Hippocampal formation (tissue), 2 donors: ENCODE results near the gene JPT1.
"Not testable (repeated sequence)": the region's sequence is repeated elsewhere in the genome, so short reads cannot be mapped to it uniquely, and the experiment has no call there.

ENCODE experiments used
- DNase-seq, 2 donors: peaks; one replicate each; lab custom pipeline; 2025; lab: John Stamatoyannopoulos, UW

JPT1 gene

DNA sequence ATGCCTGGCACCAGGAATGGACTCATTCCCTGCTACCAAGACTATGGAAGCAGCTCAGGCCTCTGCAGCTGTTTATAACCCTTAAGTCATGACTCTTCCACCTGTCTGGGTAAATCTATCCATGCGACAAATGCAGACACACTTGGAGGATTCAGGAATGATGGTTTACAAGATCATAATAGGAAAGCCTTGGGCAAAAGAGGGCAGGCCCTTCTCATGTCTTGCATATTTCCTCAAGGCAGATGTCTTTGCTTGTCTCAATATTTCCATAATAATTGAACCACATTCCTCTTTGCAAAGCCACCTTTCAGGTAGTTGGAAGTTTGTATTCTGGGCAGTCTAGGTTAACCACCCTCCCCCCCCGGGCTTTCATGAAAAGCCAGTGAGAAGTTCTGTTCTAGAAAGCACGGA, 884 bp upstream of the JPT1 start:
- DNase-seq: no peak

DNA sequence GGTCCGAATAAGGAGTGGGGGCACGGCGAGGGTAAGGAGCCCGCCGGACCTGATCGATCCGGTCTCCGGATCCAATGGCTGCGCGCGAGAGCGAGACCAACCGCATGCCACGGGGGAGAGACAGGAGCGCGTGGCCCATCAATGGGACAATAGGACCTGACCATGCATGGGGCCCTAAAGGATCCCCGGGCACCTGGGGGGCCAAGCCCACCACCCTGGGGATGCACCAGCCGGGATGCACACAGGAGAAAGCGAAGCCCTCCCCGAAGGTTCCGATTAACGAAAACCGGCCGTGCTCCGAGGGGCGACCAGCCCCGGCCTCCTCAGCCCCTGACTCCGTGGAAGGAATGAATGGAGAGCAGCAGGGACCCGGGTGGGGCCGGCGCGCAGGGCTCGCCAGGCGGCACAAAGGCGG, 525 bp downstream of the JPT1 start:
- DNase-seq: no peak

DNA sequence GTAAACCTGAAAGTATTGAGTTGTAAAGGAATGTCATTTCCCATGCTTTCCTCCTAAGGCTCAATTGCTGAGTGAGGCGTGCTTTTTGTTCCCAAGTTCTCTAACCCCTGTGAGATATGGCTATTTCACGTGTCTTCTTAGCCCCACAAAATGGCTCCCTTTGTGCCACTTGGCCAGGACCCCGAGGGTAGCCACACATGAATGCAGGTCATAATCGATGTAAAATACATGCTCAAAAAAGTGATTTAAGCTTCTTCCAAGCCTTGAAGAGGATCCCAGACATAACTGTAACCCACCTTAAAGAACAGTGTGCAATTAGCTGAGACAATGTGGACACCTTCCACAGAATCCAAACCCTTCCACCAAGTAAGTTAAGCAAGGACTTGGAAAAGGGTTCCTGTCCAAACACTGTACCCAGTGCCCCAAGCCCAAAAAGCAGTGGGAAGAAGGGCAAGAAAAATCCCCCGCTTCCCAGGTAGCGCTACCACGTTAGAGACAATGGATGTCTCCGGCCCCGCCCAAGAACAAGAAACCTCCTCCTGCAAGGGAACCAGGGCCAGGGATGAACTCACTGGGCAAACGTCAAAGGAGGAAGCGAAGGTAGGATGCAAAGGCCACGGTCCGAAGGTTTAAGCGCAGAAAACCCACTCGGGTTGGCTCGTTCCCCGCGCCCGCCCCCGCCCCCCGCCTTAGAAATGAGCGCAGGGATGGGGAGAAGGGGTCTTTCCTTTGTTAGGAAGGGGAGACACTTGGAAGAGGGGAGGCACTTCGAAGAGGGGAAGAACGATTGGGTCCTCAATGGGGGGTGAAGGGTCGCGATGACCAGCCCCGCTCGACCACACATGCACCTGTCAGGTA, 1.2 kb downstream of the JPT1 start:
- DNase-seq: no peak

DNA sequence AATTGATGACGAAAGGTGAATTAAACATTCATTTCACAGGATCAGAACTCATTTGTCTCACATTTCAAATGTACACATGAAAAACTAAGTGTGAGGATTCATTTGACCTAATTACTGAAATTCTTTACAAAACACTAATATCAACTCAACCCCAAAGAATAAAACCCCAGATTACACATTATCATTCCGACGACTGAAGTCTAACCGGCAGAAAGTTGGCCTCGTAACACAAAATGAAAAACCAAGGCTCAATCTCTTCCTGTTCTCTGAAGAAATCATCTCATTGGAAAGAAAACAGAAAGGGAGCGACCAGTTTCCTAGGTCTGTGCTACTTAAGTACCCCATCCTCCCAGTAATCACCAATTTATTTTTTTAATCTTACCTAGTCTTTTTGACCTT, 1.8 kb downstream of the JPT1 start:
- DNase-seq: no peak

DNA sequence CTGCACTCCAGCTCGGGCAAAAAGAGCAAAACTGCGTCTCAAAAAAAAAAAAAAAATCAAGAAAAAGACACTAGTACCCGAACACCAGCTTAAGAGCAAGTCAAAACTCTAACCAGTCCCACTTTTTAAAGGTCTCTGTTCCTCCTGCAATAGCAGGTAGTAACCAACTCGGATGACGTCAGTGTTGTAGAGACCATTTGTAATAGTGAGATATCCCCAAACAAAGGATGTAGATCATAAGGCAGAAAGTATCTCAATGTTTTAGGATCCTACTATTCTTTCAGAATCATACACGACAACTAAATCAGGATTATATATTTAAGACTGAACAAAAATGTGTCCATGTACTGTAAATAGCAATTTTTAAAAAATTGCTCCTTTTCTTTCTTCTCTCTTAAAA, 2.4 kb downstream of the JPT1 start:
- no peak for DNase-seq

DNA sequence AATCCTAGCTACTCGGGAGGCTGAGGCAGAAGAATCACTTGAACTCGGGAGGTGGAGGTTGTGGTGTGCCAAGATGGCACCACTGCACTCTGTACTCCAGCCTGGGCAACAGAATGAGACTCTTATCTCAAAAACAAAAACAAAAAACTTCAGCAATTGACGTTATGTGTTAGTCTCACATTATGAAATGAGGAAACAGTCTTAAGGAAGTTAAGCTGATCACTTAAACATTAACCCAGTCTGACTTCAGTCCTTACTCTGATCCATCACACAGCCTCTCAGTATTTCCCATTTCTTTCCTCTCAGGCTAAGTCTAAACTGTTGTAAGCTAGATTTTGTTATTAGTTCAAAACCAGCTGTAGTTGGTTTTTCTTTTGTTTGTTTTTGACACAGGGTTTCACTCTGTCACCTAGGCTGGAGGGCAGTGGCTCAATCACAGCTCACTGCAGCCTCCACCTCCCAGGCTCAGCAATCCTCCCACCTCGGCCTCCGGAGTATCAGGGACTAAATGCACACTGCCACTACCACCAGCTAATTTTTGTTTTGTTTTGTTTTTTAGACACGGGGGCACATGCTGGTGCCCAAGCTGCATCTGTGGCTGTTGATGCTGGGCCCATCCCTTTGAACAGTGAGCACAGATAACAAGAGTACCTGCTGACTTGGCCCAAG, 6.3 kb downstream of the JPT1 start:
- no peak for DNase-seq

DNA sequence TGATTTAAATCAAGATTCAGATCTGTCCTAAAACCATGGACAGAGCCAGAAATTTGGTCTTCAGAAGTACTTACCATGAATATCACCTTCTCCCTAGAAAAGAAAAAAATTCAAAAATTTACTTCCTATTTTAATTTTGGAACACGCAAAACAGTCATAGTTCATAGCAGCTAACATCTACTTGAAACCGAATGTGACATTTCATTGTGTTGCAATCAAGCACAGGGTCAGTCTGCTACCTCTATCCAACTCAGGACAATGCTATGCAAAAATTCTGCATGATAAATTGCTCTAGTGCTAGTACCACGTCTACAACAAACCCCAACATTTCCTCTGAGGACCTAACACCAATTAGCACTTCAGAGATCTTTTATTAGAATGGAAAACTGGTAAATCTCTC, 7.7 kb downstream of the JPT1 start:
- DNase-seq: no peak

DNA sequence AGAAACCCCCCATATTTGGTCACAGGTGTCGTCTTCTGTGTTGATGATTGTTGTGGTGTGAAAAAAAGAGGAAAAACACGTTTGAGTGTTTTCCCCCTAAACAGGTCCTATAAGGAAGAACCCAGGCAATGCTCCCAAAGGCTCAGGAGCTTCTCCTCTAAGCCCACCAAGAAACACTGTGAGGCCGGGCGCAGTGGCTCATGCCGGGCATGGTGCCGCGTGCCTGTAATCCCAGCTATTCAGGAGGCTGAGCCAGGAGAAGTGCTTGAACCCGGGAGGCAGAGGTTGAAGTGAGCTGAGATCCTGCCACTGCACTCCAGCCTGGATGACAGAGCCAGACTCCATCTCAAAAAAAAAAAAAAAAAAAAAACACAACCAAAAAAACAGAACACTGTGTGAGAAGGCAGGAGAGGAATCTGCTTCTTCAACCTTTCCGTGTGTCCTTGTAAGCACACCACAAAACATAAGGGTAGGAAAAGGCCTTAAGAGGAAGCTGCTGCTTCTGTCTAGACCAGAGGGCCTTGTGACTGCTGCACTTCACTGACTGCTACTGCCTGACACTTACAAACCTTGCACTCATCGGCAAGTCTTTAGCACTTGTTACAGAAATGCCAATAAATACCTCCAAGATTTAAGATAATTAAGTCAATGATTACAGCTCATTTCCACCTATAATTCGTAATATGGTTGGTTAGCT, 9.3 kb downstream of the JPT1 start:
- no peak for DNase-seq

DNA sequence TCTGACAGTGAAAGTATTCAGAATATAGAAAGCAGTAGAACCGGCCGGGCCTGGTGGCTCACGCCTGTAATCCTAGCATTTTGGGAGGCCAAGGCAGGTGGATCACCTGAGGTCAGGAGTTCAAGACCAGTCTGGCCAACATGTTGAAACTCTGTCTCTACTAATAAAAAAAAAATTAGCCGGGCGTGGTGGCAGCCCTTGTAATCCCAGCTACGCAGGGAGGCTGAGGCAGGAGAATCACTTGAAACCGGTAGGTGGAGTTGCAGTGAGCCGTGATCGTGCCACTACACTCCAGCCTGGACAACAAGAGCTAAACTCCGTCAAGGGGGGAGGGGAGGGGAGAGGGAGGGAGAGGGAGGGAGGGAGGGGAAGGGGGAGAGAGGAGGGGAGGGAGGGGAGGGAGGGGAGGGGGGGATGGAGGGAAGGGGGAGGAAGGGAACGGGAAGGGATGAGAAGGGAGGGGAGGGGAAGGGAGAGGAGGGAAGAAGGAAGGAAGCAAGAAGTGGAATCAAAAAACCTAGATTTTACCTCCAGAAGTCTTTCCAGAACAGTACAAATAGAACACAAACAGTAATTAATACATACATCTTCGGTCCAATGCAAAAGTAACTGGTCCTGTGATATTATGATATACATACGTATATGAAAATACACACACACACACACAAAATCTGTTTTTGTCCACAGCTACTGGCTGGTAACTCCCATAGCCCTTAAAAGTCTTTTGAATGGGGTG, 11.9 kb downstream of the JPT1 start:
- no peak for DNase-seq

DNA sequence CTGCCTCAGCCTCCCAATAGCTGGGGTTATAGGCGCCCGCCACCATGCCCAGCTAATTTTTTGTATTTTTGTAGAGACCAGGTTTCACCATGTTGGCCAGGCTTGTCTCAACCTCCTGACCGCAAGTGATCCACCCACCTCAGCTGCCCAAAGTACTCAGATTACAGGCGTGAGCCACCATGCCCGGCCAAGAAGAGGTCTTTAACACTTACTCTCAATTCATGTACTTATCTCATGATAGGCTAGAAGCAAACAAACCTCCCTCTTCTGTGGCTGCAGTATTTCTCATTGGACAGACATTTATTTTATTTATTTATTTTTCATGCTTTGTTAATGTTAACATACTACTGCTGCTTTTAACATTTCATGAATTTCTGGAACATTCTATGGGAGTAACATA, 15.8 kb downstream of the JPT1 start:
- DNase-seq: no peak

DNA sequence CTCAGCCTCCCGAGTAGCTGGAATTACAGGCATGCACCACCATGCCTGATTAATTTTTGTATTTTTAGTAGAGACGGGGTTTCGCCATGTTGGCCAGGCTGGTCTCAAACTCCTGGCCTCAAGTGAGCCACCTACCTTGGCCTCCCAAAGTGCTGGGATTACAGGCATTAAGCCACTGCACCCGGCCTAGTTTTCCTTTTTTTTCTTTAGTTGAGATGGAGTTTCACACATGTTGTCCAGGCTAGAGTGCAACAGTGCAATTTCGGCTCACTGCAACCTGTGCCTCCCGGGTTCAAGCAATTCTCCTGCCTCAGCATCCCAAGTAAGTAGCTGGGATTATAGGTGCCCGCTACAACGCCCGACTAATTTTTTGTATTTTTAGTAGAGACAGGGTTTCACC, 16.6 kb downstream of the JPT1 start:
- DNase-seq: not testable (repeated sequence)

DNA sequence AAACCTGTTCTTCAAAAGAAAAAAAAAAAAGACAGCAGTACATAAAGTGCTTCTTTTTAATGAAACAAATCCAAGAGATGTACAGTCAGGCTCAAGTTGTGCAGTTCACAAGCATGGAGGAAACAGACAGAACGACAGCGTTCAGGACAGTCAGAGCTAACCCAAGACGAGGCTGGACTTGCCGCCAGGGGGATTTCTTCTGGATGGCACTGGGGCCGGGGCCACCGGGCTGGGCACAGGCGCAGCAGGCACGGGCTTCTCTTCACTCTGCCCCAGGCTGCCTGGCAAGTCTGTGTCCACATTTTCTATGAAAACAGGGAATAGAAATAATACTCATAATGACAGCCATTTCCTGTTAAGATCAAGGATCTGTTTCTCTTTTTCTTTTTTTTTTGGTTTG, 18.4 kb downstream of the JPT1 start:
- no peak for DNase-seq

DNA sequence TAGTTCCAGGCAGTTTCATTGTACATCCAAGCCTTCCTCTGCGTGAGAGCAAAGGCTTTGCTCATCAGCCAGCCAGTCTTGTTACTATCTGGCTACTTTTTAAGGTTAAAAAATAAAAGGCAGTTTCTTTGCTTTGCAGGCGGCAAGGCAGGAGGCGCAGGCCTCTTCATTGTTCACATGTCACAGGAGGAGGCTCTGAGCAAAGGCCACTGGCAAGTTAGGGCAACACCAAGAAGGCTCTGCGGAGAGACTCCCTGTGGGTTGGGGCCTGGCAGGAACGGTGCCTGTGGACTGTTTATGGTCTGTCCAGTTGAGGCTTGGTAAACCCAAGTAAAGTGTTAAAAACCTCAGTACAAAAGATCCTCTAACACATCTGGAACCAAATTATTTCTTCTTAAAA, 18.9 kb downstream of the JPT1 start:
- DNase-seq: no peak

DNA sequence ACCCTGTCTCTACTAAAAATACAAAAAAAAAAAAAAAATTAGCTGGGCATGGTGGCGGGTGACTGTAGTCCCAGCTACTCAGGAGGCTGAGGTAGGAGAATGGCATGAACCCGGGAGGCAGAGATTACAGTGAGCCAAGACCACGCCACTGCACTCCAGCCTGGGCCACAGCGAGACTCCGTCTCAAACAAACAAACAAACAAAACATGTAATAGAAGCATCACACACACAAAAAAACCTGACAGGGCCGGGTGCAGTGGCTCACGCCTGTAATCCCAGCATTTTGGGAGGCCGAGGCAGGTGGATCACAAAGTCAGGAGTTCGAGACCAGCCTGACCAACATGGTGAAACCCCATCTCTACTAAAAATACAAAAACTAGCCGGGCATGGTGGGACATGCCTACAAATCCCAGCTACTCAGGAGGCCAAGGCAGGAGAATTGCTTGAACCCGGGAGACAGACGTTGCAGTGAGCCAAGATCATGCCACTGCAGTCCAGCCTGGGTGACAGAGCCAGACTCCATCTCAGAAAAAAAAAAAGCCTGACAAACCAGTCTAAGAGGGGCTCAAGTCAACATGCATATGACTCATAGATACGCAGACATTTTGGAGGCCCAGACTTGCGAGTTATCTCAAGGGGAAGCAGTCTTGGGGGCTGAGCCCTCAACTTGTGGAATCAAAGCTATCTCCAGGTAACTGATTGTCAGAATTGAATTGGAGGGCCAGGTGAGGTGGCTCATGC, 20.5 kb downstream of the JPT1 start:
- not testable (repeated sequence) for DNase-seq

DNA sequence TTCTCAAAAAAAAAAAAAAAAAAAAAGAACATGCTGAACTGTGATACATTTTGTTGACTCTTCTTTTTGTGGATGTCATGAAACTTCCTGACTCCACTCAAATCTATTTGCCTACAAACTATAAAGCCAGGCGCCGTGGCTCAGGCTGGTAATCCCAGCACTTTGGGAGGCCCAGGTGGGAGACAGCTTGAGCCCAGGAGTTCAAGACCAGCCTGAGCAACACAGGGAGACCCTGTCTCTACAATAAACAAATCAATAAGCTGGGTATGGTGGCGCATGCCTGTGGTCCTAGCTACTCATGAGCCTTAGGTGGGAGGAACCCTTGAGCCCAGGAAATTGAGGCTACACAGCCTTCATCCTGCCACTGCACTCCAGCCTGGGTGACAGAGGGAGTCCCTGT, 21.3 kb downstream of the JPT1 start:
- DNase-seq: no peak

DNA sequence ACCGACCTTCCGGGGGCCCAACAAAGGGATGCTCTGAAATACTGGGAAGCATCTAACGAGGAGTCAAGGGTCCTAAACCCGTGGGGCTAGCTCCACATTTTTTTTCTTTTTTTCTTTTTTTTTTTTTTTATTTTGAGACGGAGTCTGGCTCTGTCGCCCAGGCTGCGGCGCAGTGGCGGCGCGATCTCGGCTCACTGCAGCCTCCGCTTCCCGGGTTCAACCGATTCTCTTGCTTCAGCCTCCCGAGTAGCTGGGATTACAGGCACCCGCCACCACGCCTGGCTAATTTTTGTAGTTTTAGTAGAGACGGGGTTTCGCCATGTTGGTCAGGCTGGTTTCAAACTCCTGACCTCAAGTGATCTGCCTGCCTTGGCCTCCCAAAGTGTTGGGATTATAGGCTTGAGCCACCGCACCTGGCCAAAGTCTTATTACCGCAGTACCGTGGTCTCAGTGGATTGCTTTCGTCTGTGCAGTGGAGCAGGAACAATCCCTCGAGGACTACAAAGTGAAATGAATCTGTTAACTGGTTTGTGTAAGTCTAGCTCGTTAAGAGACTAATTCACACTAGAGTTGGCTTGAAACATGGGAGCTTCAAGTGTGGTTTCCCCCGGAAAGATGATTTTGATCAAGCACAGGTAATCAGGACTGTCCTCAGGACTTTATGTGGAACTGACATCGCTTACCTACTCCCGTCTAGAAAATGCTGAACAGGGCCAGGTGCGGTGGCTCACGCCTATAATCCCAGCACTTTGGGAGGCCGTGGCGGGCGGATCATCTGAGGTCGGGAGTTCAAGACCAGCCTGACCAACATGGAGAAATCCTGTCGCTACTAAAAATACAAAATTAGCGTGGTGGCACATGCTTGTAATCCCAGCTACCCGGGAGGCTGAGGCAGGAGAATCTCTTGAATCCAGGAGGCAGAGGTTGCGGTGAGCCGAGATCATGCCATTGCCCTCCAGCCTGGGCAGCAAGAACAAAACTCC, 22.0 kb downstream of the JPT1 start:
- not testable (repeated sequence) for DNase-seq

DNA sequence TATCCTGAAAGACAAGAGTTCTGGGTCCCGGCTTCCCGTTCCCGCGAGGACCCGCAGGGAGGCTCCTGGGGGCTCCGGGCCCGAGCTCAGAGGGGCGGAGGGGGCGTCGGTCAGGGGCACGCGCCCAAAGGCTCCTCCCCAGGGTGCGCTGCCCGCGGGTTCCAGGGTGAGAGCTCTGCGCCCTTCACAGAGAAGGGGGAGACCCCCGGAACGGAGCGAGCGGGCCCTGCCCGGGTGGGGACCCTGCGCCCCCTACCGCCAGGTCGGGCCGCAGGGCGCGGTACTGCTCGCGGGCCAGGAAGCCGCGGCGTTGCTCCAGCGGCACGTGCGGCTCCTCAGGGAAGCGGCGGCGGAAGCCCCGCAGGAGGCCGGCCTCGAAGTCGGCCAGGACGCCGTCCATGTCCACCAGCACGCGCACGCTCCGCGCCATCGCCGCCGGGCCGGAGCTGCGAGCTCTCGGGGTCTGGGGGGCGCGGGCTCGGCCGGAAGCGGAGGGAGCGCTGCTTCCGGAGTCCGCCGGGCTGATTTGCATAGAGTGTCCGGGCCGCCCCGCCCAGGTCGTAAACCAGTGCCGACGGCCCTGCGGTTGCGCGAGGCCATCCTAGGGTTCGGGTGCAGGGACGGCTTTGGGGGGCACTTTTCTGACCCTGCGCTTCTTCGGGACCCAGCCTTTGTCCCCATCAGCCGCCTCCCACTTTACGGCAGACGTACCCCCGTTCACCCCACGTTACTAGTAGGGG, 22.9 kb downstream of the JPT1 start, which contains the start of gene NT5C:
NT5C (minus strand) TSS at position 465 of the 740 bp plus-strand sequence; CDS start at position 430, 35 bp downstream.
- peak; percentile 36 to 54 for DNase-seq

DNA sequence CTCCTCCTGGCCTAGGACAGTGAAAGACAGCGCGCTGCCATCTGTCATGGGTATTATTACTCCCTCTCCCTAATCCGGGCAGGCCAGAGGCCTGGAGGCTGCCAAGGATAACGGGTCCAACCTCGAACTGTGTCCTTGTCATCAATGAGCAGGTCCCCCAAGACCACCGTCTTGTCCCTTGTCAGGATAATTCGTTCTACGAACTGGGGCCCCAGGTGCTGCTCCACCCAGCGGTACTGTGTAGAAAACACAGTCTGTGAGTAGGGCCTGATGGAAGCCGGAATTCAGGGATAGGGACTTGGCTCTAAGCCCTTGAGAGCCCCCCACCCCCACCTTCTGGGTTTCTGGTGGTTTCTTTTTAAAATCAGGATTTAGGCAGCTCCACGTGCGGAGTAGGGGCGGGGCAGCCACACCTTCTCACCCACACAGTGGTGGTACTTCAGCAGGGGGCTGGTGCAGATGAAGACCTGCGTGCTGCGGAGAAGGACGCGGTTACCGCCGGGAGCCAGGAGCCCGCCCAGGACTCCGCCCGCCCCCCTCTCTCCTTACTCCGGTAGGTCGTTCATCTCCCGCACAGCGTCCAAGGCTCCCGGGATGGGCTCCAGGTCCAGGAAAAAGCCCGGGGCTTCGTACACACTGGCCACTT, 23.6 kb downstream of the JPT1 start:
- peak in 1 of 2 donors; percentile 17 for DNase-seq
